HG03378 (cell line): ENCODE data around the gene WNT9A.

Source experiments
- ATAC-seq: cut with Tn5 transposase; IDR thresholded peaks from one replicate; pipeline ENCODE4 v1.9.1; 2021; ENCODE audit warnings: mild to moderate bottlenecking, moderate library complexity; ENCODE audit not compliant: unreplicated experiment

The WNT9A gene

DNA sequence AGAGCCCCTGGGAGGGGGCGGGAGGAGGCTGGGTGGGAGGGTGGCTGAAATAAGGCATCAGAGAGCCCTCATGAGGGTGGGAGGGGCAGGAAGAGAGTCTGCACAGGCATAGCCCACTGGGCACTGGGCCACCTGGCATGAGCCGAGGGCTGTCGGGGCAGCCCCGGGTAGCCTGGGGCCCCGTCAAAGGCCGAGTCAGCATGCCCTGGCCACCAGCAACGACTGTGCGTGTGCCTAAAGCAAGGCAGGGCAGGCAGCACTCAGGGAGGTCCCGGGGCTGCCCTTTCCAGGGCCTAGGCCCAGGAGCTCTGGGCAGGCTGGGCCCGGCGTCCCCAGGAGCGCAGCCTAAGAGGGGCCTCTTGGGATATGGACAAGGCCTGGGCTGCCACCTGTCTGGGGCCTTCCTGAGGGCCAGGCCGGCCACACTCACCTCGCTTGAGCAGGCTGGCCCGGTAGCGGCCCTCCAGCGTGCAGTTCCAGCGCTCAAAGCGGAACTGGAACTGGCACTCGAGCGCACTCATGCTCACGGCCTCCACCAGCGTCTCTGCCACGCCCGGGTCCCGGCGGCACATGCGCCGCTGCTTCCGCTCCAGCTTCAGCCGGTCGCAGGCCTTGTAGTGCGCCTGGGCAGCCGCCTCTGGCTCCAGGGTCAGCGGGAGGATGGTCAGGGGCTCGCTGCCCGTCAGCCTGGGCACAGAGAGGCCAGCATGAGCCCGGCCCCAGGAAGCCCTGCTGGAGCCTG lies 22.7 kb downstream of the WNT9A start:
- no peak for ATAC-seq

DNA sequence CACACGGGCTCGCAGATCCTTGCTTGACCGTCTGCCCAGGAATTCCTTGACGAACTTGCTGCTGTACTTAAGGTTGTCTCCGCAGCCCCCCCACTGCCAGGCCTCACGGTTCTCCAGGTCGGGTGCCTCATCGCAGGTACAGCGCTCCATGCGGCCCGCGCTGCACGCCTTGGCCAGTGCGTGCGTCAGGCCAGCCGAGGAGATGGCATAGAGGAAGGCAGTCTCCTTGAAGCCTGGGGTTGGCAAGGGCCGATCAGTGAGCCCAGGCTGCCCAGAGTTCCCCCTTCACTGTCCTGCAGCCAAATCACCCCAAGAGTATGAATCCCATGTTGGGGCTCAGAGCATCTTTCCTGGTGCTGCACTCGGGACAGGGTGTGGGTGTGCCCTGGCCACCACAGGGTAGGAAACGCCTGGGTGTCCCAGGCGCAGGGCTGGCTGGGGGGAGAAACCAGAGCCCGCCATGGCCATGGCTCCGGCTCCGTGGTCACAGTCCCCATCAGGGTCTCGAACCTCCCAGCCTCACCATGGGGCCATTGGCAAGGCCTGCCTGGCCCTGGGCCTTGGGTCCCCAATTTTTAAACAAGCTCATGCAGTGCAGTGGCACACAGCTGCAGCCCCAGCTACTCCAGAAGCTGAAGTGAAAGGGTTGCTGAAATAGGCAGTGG lies 23.4 kb downstream of the WNT9A start:
- ATAC-seq: no peak

GRCh38 chr1:227923353-227924167 lies 24.2 kb downstream of the WNT9A start:
- ATAC-seq: no peak

- ATAC-seq: no peak
Observed at GRCh38 chr1:227922501-227923352, 25.0 kb downstream of the WNT9A start.

DNA sequence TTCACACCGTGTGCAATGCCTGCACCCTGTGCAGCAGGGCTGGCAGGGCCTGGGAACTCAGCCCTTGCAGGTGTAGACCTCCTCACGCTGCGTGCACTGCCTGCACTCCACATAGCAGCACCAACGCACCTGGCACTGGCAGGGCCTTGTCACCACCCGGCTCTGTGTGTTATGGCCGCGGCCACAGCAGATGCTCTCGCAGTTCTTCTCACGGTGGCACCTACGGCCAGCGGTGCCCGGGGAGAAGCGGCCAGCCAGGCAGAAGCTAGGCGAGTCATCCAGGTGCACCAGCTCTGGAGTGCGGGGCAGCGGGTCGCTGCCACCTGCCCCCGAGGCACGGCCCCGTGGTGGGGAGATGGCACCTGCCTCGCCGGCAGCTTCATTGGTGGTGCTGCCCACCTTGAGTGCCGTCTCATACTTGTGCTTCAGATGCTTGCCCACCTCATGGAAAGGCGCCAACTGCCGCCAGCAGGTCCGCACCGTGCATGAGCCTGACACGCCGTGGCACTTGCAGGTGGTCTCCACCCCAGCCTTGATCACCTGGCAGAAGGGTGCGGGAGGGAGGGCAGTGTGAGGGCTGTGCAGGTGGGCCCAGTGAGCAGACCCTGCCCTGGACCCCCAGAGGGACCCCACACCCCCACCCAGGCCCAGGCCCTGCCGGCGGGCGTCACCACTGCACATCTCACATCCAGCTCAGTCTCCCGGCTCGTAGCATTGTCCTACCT lies 26.1 kb downstream of the WNT9A start:
- ATAC-seq: no peak

GRCh38 chr1:227920896-227921295 lies 26.8 kb downstream of the WNT9A start:
- no peak for ATAC-seq

GRCh38 chr1:227920426-227920825 lies 27.3 kb downstream of the WNT9A start:
- no peak for ATAC-seq

GRCh38 chr1:227919906-227920305 lies 27.8 kb downstream of the WNT9A start:
- no peak for ATAC-seq

GRCh38 chr1:227918736-227919135 lies 29.0 kb downstream of the WNT9A start:
- ATAC-seq: no peak

DNA sequence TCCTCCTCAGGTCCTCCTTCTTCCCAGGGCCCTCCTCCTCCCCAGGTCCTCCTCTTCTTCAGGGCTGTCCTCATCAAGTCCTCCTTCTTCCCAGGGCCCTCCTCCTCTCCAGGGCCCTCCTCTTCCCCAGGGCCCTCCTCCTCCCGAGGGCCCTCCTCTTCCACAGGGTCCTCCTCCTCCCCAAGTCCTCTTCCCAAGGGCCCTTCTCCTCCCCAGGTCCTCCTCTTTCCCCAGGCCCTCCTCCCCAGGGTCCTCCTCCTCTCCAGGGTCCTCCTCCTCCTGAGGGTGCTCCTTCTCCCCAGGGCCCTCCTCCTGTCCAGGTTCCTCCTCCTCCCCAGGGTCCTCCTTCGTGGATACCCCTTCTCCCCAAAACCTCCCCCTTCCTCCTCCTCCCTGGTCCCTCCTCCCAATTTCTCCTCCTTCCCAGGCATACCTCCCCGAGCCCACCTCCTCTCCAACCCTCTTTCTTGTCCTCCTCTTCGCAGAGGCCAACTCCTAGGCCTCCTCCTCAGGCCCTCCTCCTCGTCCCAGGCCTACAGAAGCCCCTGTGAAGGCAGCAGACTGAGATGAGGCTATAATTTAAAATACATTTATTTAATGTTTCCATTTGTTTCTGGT lies 29.5 kb downstream of the WNT9A start:
- no peak for ATAC-seq

- no peak for ATAC-seq
Observed at GRCh38 chr1:227917081-227917950, 30.4 kb downstream of the WNT9A start.

GRCh38 chr1:227916655-227917054 lies 31.1 kb downstream of the WNT9A start:
- ATAC-seq: no peak

- no peak for ATAC-seq
Observed at GRCh38 chr1:227915564-227916553, 31.9 kb downstream of the WNT9A start.

- ATAC-seq: no peak
Observed at GRCh38 chr1:227914801-227915563, 32.8 kb downstream of the WNT9A start.

DNA sequence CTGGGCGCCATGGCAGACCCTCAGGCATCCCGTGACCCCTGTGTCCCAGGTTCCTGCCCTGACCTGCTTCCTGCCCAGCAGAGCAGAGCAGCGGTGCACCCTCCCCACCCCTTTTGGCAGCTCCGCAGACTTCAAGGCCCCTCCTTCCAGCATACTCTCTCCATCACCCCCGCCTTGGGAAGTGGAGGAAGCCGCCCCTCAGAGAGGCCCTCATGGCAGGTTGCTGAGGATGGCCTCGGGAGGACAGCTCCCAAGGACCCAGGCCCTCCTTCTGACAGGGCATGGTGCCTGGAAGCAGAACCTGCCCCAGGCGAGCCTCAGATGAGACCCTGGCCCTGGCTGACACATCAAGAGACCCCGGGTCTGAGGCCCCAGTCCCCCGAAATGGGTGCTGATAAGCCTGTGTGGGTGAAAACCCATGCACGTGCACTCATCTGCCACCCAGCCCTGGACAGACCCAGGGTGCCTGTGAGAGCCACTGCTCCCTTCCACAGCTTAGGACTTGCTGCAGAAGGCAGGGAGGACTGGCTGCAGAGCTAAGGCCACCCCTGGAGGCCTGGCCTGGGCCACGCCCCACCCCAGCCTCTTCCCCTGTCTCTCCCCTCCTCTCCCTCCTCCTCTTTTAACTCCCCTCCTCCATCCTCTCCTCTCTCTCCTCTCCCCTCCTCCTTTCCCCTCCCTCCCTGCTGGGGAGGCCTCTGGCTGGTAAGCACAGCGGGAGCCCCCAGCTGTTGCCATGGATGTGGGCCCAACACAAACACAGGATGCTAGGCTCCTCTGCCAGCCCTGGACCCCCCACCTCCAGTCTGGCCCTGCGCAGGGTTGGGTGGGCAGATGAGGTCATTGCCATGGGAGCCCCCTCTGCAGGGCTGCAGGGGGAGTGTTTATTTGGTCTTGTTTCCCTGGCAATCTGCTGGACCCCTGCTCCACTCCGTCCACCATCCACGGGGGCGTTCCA lies 33.7 kb downstream of the WNT9A start:
- ATAC-seq: no peak

DNA sequence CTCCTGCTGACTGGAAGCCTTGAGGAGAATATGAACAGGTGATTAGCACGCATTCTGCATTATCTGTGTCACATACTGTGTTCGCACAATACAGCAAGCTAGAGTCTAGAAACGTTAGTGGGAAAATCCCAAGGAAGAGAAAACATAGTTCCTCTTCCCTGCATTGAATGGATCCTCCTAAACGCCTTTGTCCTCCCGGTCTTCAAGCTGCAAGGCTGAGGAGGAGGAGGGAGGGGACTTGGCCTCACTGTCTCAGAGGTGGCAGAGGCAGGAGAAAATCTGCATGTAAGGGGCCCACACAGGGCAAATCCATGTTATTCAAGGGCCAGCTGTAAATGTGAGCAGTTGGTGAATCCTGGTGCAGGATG lies 34.4 kb downstream of the WNT9A start:
- no peak for ATAC-seq
